D721Med (cell line): ENCODE measurements around the gene MMP10.

Source experiments
- DNase-seq: peaks from one replicate; pipeline ENCODE4 v3.0.0; 2011; ENCODE audit warnings: low spot score; ENCODE audit not compliant: insufficient read length
- FAIRE-seq: peaks from 2 replicates; lab custom pipeline; 2011; peaks lifted over from hg19 to GRCh38; lab: Jason Lieb, UNC
- CTCF ChIP-seq: IDR thresholded peaks from 2 replicates; pipeline ENCODE4 v1.5.1; 2012; ENCODE audit warnings: mild to moderate bottlenecking, control low read depth; ENCODE audit not compliant: insufficient read depth; ENCODE audit errors: missing control alignments

MMP10 gene

DNA sequence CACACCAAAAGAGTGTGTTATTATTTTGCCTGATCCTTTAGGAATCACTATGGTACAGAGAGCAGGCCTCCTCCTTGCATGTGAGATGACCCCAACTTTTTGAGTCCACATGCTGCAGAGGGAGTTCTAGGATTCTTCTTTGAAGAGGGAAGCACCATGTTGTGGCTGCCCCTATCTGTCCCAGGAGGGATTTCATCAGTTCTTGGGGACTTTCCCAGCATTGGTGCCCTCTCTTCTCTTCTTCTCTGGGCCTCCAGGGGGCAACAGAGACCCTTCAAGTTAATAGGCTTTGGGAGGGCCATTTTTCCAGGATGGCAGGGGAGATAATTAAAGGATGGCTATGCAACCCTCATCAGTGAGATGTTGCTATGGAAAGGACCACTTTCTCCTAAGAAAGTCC, 14.0 kb upstream of the MMP10 start:
- peak; percentile 50 for TF ChIP-seq CTCF
- DNase-seq: no peak
- FAIRE-seq: no peak

- no peak for FAIRE-seq
- no peak for TF ChIP-seq CTCF
- DNase-seq: no peak
Observed at GRCh38 chr11:102793677-102794290, 13.4 kb upstream of the MMP10 start.

- no peak for FAIRE-seq
- no peak for DNase-seq
- no peak for TF ChIP-seq CTCF
Observed at GRCh38 chr11:102792604-102793003, 12.2 kb upstream of the MMP10 start.

DNA sequence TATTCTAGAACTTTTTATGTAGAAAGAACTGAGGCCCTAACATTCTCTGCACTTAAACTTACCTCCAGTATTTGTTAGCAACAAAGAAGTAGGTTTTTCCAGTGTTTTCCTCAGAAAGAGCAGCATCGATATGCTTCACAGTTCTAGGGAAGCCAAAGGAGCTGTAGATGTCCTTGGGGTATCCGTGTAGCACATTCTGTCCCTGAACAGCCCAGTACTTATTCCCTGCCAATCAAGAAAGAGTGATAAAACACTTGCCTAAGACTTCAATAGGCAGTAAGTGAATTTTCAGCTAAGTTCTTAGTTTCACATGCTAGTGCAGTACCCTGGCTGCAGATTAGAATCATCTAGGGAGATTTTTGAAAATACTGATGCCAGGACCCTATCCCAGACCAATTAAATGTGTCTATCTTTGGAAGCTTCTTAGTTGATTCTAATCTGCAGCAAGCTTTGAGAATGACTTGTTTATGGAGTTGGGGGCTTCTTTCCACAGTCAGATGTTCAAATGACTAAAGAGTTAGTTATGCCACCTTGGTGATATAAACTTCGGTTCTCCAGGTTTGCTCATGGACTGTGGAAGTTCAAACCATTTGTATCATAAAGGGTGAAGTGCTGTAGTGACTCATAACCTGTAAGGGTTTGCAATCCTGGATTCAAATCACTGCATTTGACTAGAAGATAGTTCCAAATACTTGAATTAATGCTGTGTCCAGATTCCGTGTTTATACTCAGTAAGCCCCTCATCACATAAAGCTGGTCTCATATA, 11.0 kb upstream of the MMP10 start:
- TF ChIP-seq CTCF: no peak
- DNase-seq (no peak), FAIRE-seq (no peak)

GRCh38 chr11:102788334-102788995, 8.0 kb upstream of the MMP10 start:
- TF ChIP-seq CTCF: no peak
- DNase-seq: no peak
- FAIRE-seq: no peak

- DNase-seq (no peak), FAIRE-seq (no peak)
- no peak for TF ChIP-seq CTCF
Observed at GRCh38 chr11:102784380-102784779, 4.0 kb upstream of the MMP10 start.
